CD14-positive monocyte (primary cell): ENCODE data around the gene CAST. TPM values are rescaled to one million over a fixed set of nuclear protein-coding genes. Genes with fewer than 3 reads are reported as not detected.

ENCODE experiments used
- DNase-seq, 3 donors: peaks; one replicate each; pipeline ENCODE4 v3.0.0-alpha.2; 2011 to 2022
- H2AFZ ChIP-seq: 2 replicates; pipeline ENCODE4 v1.6.0; 2012; ENCODE audit warnings: mild to moderate bottlenecking, low read depth, low read length, inconsistent platforms; ENCODE audit not compliant: insufficient read depth, poor library complexity, severe bottlenecking
- H3K27ac ChIP-seq, 2 donors: 1 replicate in 1 of 2; 2 replicates in 1 of 2; pipeline ENCODE4 v1.5.1; 2012 to 2013; ENCODE audit warnings: low read length in 2 of 2, control low read depth in 1 of 2, inconsistent platforms in 1 of 2, low read depth in 1 of 2, mild to moderate bottlenecking in 1 of 2
- H3K27me3 ChIP-seq, 2 donors: one replicate each; pipeline versions ENCODE4 v1.6.0 to v1.6.1; 2011 to 2013; ENCODE audit warnings: low read length in 2 of 2; ENCODE audit not compliant: control insufficient read depth in 2 of 2, insufficient read depth in 2 of 2
- H3K36me3 ChIP-seq, 2 donors: replicated peaks in 1 of 2; 1 replicate in 1 of 2; 2 replicates in 1 of 2; pipeline versions ENCODE4 v1.5.1 to v1.6.1; 2012 to 2013; ENCODE audit warnings: low read length in 2 of 2, control low read depth in 1 of 2, inconsistent platforms in 1 of 2, mild to moderate bottlenecking in 1 of 2; ENCODE audit not compliant: insufficient read depth in 2 of 2, control insufficient read depth in 1 of 2
- H3K4me1 ChIP-seq, 2 donors: 1 replicate in 1 of 2; 2 replicates in 1 of 2; pipeline versions ENCODE4 v1.5.1 to v1.6.1; 2012 to 2013; ENCODE audit warnings: low read length in 2 of 2, control low read depth in 1 of 2, inconsistent platforms in 1 of 2, mild to moderate bottlenecking in 1 of 2, moderate library complexity in 1 of 2; ENCODE audit not compliant: insufficient read depth in 2 of 2, control insufficient read depth in 1 of 2
- H3K4me2 ChIP-seq: replicated peaks from 2 replicates; pipeline ENCODE3; 2012; ENCODE audit warnings: low read length, moderate library complexity, mild to moderate bottlenecking; ENCODE audit not compliant: poor library complexity, severe bottlenecking; ENCODE audit errors: extremely low read depth
- H3K4me3 ChIP-seq, 3 experiments: fragments of 200-600 bp in 1 of 3; sonication (generic) in 1 of 3; replicated peaks in 1 of 3; 1 replicate in 2 of 3; 2 replicates in 1 of 3; pipeline ENCODE4 v1.5.1; 2011 to 2013; ENCODE audit warnings: low read length in 3 of 3, mild to moderate bottlenecking in 3 of 3, control low read depth in 2 of 3, low read depth in 2 of 3, inconsistent platforms in 1 of 3, moderate library complexity in 1 of 3
- H3K79me2 ChIP-seq: 2 replicates; pipeline ENCODE4 v1.6.0; 2012; ENCODE audit warnings: mild to moderate bottlenecking, control low read depth, inconsistent platforms, low read length, moderate library complexity; ENCODE audit not compliant: insufficient read depth
- H3K9ac ChIP-seq: 2 replicates; pipeline ENCODE4 v1.6.0; 2017; ENCODE audit warnings: low read length, mild to moderate bottlenecking; ENCODE audit not compliant: insufficient read depth, poor library complexity, severe bottlenecking
- H3K9me3 ChIP-seq, 2 donors: replicated peaks in 1 of 2; 1 replicate in 1 of 2; 2 replicates in 1 of 2; pipeline versions ENCODE4 v1.5.1 to v1.6.1; 2012 to 2013; ENCODE audit warnings: low read length in 2 of 2, control low read depth in 1 of 2; ENCODE audit not compliant: control insufficient read depth in 1 of 2, insufficient read depth in 1 of 2
- H4K20me1 ChIP-seq: 2 replicates; pipeline ENCODE4 v1.6.0; 2012; ENCODE audit warnings: mild to moderate bottlenecking, low read length, control low read depth, moderate library complexity; ENCODE audit not compliant: insufficient read depth
- H3K27ac Mint-ChIP-seq, 7 donors: one replicate each; pipeline ENCODE4 v1.8.0; 2020; ENCODE audit warnings: mild to moderate bottlenecking in 7 of 7, mixed read lengths in 7 of 7, moderate library complexity in 6 of 7, inconsistent platforms in 2 of 7
- H3K27me3 Mint-ChIP-seq, 3 donors: one replicate each; pipeline ENCODE4 v1.8.0; 2021 to 2022; ENCODE audit warnings: low read depth in 3 of 3, mild to moderate bottlenecking in 3 of 3, mixed read lengths in 3 of 3, moderate library complexity in 3 of 3, inconsistent platforms in 1 of 3
- H3K36me3 Mint-ChIP-seq, 2 donors: one replicate each; pipeline ENCODE4 v1.8.0; 2020; ENCODE audit warnings: mixed read lengths in 2 of 2, inconsistent platforms in 1 of 2, mild to moderate bottlenecking in 1 of 2
- H3K4me1 Mint-ChIP-seq: one replicate; pipeline ENCODE4 v1.8.0; 2020; ENCODE audit warnings: mild to moderate bottlenecking, mixed read lengths
- H3K4me3 Mint-ChIP-seq, 2 donors: one replicate each; pipeline ENCODE4 v1.8.0; 2020; ENCODE audit warnings: mild to moderate bottlenecking in 2 of 2, mixed read lengths in 2 of 2, moderate library complexity in 1 of 2
- H3K9me3 Mint-ChIP-seq, 7 donors: one replicate each; pipeline ENCODE4 v1.8.0; 2020 to 2022; ENCODE audit warnings: mixed read lengths in 7 of 7, mild to moderate bottlenecking in 6 of 7, moderate library complexity in 6 of 7, inconsistent platforms in 2 of 7
- CTCF ChIP-seq: fragments of 200-600 bp; IDR thresholded peaks from one replicate; pipeline ENCODE4 v1.8.0; 2022; ENCODE audit warnings: antibody characterized with exemption, mild to moderate bottlenecking
- WGBS: methylation state at CpG from one replicate; pipeline ENCODE4 v1.1.5; 2013; ENCODE audit warnings: missing lambda C conversion rate; ENCODE audit not compliant: insufficient coverage; 5-methylcytosine and 5-hydroxymethylcytosine counted together
- intact Hi-C, 2 donors: fragments of 100-400 bp; cut with micrococcal nuclease; formaldehyde crosslinking; loops; one replicate each; pipeline versions ENCODE4 v1.15.0 to v1.15.1; 2023
- polyA plus RNA-seq, 3 donors: library from polyadenylated mRNA; depleted of rRNA in 1 of 3; unstranded in 2 of 3; stranded (reverse) in 1 of 3; fragments of 300-500 nt in 2 of 3; fragments of >200 nt in 1 of 3; fragmentation: Illumina TruSeq in 2 of 3; gene quantifications; 1 replicate in 2 of 3; 2 replicates in 1 of 3; pipeline ENCODE4 v1.2.3, GENCODE V29; 2012 to 2021

CAST gene
- polyA plus RNA-seq, 3 donors, result 49.6 to 125 (median 76.8) TPM

GRCh38 chr5:96660971-96661854, 963 bp upstream of the CAST start:
- no peaks in the 10 kb centered on the region for H3K27me3 Mint-ChIP-seq
- H3K27ac Mint-ChIP-seq, result peak overlapping the region; percentile 96 to 99 (median 99)
- no peaks in the 10 kb centered on the region for H3K9me3 Mint-ChIP-seq
- peak overlapping the region; percentile 98 for H3K9ac ChIP-seq
- H2AFZ ChIP-seq, result peak overlapping the region; percentile 78
- DNase-seq, result peak; percentile 47 to 58 (median 53)
- peaks cover 34% of the 10 kb centered on the region for H4K20me1 ChIP-seq
- peak overlapping the region; percentile 85 for H3K4me2 ChIP-seq
- peak overlapping the region; percentile 85 to 87 (median 86) for H3K4me3 ChIP-seq
- 0% methylated on average over 5 of the region's 23 CpGs for WGBS
- peak overlapping the region; percentile 94 to 98 for H3K4me3 Mint-ChIP-seq
- peaks cover 71% of the 10 kb centered on the region for H3K4me1 Mint-ChIP-seq
- H3K36me3 ChIP-seq, result no peaks in the 10 kb centered on the region
- intact Hi-C loops, result loop anchor here (5.0 to 10.0 kb wide), 2 partner anchors 46 to 49 kb away; no protein-coding TSS in a partner anchor
- peaks cover 39% of the 10 kb centered on the region for H3K79me2 ChIP-seq
- peaks cover 57 to 80% of the 10 kb centered on the region in 2 donors for H3K4me1 ChIP-seq
- no peaks in the 10 kb centered on the region for H3K9me3 ChIP-seq
- H3K27ac ChIP-seq, result peak overlapping the region; percentile 89 to 91
- no peaks in the 10 kb centered on the region for H3K27me3 ChIP-seq
- H3K36me3 Mint-ChIP-seq, result peaks cover 3 to 6% of the 10 kb centered on the region in 2 donors
- no peak for TF ChIP-seq CTCF

- H2AFZ ChIP-seq, result peak overlapping the region; percentile 78
- peaks cover 51% of the 10 kb centered on the region for H4K20me1 ChIP-seq
- Mint-ChIP-seq H3K27ac (peak overlapping the region; percentile 97 to 99 (median 99)), H3K27me3 (no peaks in the 10 kb centered on the region), H3K4me1 (peaks cover 66% of the 10 kb centered on the region), H3K4me3 (peak overlapping the region; percentile 98 to 99), H3K9me3 (no peaks in the 10 kb centered on the region), H3K36me3 (peaks cover 7 to 8% of the 10 kb centered on the region in 2 donors)
- peak; percentile 71 to 80 (median 79) for DNase-seq
- intact Hi-C loops, result loop anchor here (5.0 to 10.0 kb wide), 2 partner anchors 48 to 51 kb away; no protein-coding TSS in a partner anchor
- peaks cover 56% of the 10 kb centered on the region for H3K79me2 ChIP-seq
- no peak for TF ChIP-seq CTCF
- H3K9ac ChIP-seq, result peak overlapping the region; percentile 98
- H3K4me1 ChIP-seq, result peaks cover 44 to 68% of the 10 kb centered on the region in 2 donors
- no peaks in the 10 kb centered on the region for H3K36me3 ChIP-seq
- H3K4me2 ChIP-seq, result peak overlapping the region; percentile 85
- no peaks in the 10 kb centered on the region for H3K9me3 ChIP-seq
- H3K4me3 ChIP-seq, result peak overlapping the region; percentile 85 to 87 (median 86)
- H3K27me3 ChIP-seq, result no peaks in the 10 kb centered on the region
- peak overlapping the region; percentile 89 to 91 for H3K27ac ChIP-seq
- WGBS, result under 1% methylated on average over 55 of the region's 60 CpGs
Measured at GRCh38 chr5:96662725-96663518, 746 bp downstream of the CAST start.
